Ammon's horn (tissue), 1 donor: Measurements from ENCODE around the gene TSPAN11.
"Not testable (repeated sequence)": the region's sequence is repeated elsewhere in the genome, so short reads cannot be mapped to it uniquely, and the experiment has no call there.

Source experiments
- DNase-seq: peaks from one replicate; pipeline ENCODE4 v3.0.0-alpha.2; 2016; ENCODE audit warnings: low spot score

TSPAN11 gene, protein sequence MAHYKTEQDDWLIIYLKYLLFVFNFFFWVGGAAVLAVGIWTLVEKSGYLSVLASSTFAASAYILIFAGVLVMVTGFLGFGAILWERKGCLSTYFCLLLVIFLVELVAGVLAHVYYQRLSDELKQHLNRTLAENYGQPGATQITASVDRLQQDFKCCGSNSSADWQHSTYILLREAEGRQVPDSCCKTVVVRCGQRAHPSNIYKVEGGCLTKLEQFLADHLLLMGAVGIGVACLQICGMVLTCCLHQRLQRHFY

DNA sequence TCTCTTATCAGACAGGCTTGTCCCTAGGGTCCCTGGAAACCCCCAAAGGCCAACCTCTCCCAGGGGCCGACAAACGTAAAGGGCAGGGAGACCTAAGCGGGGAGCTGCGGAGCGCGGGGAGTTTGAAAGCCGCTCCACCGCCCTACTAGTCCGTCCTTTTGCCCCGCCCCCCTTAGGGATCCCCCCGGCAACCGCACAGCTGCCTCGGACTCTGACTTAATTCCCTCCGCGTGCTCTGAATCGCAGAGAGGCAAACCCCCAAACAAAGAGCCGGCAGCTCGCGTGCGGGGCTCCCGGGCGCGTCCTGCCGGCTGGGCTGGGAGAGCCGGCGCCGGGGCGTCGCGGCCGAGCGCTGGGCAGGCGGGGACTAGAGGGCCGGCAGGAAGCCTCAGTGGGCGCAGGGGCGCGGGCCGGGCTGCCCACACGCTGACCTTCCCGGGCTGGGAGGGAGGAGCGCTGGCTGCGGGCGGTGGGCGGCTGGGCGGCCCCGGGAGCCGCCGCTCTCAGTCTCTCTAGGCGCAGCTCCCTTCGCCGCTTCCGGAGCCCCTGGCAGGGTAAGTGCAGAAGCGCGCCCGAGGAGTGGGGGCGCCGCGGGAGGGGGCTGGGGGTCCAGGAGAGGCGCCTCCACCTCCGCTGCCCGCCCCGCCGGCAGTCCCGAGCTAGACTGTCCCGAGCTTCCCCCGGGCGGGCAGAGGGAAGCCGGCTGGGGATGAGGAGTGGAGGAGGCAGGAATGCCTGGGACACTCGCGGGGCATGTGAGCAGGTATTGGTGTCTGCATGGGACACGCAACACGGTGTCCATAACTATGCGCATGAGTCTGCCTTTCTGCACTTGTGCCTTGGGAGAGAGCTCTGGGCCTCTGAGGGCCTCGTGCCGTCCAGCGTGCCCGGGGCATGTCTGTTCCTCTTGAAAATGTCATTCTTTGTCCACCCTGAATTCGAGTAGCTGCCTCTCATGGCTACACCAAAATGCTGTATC is at the start of gene TSPAN11:
Gene TSPAN11 (plus strand): TSS at position 506 of the 979 bp plus-strand sequence. CDS start 27,244 bp downstream, outside the sequence.
- DNase-seq, result peak; percentile 56

DNA sequence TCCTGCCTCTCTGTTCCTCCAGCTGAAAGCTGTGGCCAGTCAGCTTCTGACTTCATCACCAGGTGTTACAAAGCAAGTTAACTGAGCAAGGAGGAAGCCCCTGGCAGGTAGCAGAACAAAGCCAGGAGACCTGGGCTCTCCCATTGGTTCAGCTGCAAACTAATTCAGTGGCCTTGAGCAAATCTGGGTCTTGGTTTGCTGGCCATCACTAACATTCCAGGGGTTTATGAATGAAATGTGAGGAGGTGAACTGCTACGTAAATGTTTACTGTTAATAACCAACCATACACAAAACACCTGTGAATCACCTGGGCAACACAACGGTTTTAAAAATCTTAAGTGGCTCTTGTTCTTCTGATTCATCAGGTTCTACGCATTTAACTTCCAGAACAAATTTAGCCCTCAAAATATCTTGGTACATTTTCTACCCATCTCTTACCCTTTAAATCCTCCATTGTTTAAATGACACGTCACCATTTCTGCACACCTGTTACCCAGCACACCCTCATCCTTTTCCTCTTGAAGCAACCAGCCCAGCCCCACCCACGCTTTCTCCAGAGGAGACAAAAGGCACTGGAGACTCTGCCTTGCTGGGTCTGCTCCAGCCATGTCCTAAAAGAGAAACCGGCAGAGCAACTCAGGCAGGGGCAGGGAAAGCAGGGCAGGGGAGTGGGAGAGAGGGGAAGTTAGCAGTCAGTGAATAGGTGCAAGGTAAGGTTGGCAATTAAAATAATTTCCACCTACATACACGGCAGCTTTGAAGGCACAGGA is 49.3 kb upstream of the TSPAN11 start:
- DNase-seq, result no peak

DNA sequence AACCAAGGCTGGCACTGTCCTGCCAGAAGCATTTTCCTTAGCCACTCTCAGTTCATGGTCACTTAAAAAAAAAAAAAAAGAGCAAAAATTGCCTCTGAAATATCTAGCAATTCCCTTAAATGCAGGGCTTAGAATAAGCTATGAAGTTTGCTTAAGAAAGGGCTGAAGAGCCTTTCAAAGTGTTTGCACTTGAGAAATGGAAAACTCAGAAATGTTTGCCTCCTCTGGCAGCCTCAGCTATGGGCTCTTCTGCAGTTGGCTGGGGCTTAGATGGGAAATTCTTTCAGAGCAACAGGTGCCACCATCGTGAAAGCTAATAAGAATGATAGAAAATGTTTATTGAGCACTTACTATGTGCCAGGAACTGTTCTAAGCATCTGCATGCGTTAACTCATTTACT is 48.5 kb upstream of the TSPAN11 start:
- no peak for DNase-seq

DNA sequence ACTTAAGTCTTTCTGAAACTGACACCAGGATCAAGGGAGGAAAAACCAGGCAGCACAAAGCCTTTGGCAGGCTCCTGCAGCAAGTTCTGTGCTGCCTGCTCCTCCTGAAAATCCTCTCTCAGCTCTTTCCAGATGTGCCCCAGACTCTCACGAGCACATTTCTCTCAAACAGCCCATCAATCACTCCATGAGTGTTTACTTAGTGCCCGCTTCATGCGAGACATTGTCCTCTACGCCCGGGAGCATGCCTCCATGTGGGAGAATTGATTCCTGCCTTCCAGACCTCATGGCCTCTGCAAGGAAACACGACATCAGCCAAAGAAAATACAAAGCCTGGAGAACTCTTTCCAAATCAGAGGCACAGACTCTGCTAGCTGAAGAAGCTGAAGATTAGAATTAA is 46.5 kb upstream of the TSPAN11 start:
- no peak for DNase-seq

DNA sequence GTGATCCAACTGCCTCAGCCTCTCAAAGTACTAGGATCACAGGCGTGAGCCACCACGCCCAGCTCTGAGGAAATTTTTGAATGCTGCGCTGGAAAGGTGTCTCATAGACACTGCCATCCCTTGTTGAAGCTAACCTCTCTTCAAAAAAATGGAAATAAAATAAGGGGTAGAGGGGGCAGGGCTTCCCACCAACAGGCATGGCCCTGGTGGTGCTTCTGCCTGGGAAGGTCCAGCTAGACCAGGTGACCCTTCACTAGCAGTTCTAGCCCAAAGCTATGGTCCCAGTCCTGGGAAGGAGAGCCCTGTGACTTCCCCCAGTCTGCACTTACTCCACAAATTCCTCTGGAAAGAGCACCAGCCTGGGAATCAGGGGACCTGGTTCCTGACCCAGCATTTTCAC is 45.7 kb upstream of the TSPAN11 start:
- no peak for DNase-seq

DNA sequence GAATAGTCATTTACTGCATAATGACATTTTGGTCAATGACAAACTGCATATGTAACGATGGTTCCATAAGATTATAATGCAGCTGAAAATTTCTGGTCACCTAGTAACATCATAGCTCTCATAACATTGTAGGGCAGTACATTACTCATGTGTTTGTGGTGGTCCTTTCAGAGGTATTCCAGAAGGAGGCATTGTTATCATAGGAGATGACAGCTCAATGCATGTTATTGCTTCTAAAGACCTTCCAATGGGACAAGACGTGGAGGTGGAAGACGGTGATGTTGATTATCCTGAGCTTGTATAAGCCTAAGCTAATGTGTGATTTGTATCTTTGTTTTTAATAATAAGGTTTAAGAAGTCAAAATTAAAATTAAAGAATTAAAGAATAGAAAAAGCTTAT is 43.8 kb upstream of the TSPAN11 start:
- peak; percentile 14 for DNase-seq

DNA sequence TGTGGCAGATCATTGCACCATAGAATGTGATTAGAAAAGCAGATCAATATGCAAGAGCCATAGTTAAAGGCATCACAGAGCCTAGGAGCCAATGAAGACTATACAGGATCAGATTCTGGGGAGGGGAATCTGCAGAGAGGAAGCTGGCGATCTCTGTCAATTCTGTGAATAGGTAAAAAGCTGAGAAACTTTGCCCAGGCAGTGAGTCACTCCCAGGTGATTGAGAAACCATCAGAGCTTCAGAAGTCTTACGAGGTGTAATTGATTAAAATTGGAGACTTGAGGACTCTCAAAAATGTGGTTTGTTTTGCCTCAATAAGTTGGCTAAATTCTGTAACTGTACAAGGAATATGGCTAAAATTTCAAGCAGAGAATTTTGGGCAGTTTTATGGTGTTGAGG is 41.7 kb upstream of the TSPAN11 start:
- no peak for DNase-seq

DNA sequence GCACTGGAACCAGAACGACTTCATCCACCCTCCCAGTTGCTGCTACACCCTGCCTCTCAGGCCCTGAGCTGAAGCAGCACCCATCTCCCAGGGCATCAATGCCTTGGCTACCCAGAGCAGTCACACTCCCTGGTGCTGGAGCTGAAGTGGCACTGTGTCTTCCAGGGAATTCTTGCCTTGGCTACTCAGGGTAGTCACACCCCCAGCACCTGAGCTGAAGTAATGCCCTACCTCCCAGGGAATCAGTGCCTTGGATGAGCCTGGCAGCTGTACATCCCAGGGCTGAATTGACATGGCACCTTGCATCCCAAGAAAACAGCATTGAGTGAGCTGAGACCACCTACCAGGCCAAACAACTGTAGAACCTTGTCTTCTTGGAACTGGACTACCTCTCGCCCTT is 41.2 kb upstream of the TSPAN11 start:
- no peak for DNase-seq

DNA sequence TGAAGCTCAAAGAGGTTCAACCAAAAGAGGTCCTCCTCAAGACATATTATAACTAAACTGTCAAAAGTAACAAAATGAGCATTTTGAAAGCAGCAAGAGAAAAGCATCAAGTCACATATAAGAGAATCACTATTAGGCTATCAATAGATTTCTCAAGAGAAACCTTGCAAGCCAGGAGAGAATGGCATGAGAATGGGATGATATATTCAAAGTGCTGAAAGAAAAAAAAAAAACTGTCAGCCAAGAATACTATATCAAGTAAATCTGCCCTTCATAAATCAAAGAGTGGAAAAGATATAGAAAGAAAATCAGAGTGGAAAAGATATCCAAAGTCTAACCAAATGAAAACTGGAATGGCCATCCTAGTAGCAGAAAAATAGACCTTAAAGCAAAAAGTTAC is 39.3 kb upstream of the TSPAN11 start:
- no peak for DNase-seq

DNA sequence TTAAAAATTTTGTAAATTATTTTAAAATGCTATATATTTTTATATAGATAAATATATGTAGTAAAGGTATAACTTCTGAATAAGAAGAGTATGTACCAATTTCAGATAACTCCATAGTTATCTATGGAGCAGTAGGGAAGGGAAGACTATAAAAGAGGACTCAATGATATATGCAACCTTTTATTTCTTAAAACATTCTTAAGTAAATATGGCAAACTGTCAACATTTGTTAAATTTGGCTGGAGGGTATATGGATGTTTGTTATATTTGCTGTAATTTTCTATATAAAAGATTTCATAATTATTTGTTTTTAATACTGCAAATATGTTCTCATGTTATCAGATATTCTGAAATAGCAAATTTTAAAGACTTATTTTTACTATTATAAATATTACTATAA is 38.3 kb upstream of the TSPAN11 start:
- no peak for DNase-seq

DNA sequence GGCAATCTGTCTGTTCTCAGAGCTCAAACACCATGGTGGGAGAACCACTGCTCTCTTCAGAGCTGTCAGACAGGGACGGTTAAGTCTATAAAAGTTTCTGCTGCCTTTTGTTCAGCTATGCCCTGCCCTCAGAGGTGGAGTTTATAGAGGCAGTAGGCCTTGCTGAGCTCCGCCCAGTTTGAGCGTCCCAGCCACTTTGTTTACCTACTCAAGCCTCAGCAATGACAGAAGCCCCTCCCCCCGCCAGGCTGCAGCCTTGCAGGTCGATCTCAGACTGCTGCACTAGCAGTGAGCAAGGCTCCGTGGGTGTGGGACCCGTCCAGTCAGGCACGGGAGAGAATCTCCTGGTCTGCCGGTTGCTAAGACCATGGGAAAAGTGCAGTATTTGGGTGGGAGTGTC is 32.0 kb upstream of the TSPAN11 start:
- DNase-seq, result not testable (repeated sequence)

DNA sequence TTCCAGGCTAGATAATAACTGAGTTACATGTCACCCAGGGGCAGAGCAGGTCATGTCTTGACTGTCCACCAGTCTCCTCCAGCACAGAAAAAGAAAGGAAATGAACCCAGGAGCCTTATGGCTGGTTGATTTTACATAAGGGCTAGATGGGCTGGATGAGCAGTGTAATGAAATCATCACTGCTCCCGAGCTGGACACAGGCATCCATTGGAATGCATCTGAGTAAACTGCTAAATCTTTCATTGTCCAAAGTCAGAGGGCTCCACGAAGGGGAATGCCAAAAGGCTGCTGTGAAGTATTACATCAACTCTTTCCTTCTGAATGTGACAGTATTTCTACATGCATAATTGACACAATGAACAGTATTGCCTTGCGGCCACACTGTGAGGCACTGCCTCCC is 30.1 kb upstream of the TSPAN11 start:
- no peak for DNase-seq

DNA sequence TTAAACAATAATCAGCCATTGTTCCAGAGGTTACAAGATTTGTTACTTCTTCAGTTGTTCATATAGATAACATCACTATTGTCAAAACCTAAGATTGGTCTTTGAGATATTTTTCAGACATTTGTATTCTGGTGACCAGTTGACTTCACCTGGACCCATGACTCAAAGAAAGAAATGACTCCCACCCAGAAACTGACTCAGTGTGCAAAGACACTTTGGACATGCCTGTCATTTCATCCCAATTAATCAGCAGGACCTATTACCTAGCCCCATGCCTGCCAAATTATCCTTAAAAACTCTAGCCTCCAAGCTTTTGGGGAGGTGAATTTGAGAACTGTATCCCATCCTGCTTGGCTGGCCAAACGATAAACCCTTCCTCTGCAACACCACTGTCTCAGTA is 27.7 kb upstream of the TSPAN11 start:
- no peak for DNase-seq

DNA sequence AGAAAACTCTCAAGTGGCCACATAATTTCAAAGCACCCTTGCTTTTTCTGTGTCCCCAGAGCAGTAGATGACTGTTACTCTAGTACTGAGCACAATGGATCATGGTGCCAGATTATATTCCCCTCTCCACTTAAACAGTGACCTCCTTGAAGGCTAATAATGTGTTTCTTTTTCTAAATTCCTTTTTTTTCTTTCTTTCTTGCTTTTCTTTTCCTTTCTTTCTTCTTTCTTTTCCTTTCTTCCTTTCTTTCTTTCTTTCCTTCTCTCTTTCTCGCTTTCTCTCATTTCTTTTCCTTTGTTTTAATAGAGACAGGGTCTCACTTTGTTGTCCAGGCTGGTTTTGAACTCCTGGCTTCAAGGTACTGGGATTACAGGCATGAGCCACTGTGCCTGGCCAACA is 26.2 kb upstream of the TSPAN11 start:
- DNase-seq, result no peak

DNA sequence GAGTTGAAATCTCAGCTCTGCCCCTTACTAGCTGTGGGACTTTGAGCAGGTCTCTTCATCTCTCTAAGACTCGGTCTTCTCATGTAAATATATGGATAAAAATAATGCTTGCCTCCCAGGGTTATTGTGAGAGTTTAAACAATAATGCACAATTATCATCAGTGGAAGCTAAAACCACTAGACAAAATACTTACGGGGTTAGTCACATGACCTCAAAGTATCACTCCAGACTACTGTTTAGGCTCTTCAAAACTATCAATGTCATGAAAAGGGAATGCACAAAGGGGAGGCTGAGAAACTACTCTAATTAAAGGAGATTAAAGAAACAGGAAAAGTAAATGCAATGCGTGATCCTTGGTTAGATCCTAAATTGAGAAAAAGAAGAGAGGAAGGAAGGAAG is 24.5 kb upstream of the TSPAN11 start:
- no peak for DNase-seq

DNA sequence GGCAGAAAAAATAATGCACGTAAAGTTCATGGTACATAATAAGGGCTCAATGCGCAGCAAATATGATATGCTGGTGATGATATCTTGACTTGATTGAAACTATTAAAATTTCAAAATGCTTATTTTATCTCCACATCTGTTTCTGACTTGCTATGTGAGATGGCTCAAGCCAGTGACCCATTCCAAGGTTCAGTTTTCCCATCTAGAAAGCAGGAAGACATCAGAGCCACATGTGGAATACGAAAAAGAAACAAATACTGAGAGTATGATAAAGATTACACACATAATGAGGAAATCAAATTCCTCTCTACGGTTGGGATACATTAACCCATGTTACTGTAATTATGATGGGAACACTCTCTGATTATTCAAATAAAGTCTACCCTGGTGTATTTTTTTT is 24.0 kb upstream of the TSPAN11 start:
- DNase-seq, result no peak

DNA sequence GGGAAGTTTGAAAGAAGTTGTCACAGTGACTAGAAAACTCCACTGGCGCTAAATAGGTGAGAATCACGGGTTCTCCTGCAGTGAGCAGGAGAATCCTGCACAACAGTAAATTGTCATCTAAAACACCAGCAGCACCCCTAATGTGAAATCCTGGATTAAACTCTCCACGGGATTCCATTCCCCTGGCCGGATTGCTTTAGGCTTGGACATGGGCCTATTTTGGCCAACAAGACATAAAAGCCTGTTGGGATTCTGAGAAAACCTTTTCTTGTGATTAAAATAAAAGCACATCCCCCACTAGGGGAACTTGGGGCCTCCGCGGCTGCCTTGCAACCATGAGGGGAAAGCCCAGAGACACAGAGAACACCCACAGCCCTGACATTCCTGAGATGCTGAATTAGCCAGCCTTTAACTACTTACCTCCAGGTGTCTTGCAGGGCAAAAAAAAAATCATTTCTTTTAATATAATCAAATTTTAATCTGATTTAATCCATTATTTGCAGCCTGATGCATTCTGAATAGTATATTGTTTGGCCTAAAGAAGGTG is 21.0 kb upstream of the TSPAN11 start:
- no peak for DNase-seq

DNA sequence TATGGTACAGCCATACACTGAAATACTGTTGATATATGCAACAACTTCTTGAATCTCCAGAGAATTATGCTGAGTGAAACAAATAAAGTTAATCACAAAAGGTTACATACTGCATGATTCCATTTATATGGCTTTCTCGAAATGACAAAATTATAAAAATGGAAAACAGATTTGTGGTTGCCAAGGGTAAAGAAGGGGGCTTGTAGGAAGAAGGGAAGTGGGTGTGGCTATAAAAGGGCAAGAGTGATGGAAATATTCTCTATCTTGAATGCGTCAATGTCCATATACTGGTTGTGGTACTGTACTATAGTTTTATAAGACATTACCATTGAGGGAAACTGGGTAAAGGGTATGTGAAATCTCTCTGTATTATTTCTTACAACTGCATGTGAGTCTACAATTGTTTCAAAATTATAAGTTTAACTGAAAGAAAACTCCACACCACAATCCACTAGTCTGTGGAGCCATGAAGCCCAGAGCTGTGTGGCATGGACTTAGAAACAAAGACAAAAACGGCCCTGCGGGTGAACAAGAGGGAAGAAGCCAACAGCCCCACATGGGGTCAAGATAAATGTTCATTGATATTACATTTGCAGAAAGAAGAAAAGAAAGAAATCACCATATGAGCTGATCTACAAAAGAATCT is 18.3 kb upstream of the TSPAN11 start:
- no peak for DNase-seq

DNA sequence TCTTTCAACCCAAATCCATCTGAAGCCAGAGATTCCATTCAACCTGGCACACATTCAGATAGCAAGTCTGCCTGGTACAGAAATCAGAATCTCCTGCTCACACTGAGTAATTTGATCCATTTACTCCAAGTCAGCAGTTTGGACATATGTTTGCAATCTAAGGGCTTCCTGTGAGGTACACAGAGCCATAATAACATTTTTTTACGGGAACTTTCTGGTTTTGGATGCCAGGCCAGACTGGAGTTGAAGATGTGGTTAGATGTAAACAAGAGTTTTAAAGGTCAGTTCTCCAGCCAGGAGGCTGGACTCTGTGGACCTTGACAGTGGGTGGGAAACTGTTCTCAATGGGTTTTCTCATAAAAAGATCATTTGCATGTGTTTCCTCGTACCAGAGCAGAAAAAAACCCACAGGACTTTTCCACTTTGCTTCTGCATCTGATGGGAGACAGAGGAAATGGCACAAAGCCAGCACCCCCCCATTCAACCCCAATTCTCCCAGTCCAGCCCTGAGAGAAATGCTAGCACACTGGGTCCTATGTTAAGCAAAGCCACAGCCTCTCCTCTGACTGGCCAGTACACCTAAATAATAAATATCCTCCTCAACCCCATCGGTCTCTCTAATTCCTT is 17.7 kb upstream of the TSPAN11 start:
- DNase-seq, result no peak

DNA sequence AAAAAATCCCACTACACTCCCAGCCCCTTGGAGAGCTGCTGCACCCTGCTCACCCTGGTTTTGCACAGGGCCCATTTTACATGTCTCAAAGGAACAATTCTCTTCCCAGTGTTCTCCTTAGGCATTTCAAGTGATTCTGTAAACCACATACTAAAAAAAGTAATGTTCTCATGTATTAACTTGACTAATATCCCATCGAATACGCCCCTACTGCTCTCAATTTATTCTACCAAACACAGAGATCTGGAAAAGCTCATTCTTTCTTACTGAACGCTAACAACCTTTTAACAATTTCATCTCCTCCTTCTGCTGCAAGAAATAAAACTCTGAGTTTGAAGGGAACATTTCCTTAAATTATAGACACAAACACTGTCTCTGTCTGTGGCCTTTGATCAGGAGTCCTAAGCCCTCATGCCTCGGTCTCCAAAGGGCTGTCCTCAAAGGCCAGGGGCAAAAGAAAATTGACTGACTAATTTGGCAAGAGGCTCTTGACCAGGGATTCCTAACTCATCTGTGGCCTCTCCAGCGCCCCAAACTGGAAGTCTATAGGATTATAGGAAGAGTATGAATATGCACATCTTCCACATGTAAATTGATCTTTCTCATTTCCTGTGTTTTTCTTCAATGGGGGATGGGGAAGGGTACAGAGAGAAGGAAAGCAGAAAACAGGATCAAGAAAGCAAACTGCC is 17.1 kb upstream of the TSPAN11 start:
- no peak for DNase-seq

DNA sequence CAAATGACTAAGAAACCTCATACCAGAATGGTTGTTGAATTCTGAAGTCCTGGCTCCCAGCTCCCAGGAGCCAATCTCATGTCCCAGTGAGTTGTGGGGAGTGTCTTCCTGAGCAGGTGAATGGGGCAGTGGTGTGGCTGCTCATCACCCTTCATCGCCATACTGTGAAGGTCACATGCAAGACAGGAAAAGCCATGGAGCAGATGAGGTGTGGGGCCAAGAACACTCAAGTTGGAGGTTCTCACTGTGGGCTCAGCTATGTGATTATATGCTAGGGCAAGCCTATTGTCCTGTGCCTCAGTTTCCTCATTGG is 16.6 kb upstream of the TSPAN11 start:
- DNase-seq, result no peak
